Uterus (tissue), 2 donors: ENCODE results near the gene PIK3R2.

Source experiments
- POLR2A ChIP-seq, 2 donors: fragments of 450-650 bp; IDR thresholded peaks; one replicate each; pipeline ENCODE4 v1.6.1; 2016; ENCODE audit warnings: antibody characterized with exemption in 2 of 2, mild to moderate bottlenecking in 1 of 2, moderate library complexity in 1 of 2
- TF ChIP-seq, protein P1 (sequence below), 4 experiments: fragments of 200-600 bp in 2 of 4; fragments of 450-650 bp in 2 of 4; sonication (generic) in 2 of 4; IDR thresholded peaks; one replicate each; pipeline ENCODE4 v1.5.1; 2016 to 2019; ENCODE audit warnings: antibody characterized with exemption in 4 of 4, mild to moderate bottlenecking in 2 of 4, moderate library complexity in 1 of 4

DNA sequence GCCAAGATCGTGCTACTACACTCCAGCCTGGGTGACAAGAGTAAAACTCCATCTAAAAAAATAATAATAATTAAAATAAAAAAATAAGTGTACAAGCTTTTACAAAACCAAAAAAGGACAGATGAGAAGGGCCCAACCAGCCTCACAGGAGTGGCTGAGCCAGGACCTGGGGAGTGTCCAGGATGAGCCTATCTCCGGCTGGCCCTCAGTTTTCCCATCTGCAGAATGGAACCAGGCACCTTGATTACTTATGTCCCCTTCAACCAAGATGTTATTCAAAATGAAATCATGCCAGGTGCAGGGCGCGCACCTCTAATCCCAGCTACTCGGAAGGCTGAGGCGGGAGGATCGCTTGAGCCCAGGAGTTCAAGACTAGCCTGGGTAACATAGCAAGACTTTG, 11.1 kb downstream of the PIK3R2 start:
- TF ChIP-seq, protein P1, sequence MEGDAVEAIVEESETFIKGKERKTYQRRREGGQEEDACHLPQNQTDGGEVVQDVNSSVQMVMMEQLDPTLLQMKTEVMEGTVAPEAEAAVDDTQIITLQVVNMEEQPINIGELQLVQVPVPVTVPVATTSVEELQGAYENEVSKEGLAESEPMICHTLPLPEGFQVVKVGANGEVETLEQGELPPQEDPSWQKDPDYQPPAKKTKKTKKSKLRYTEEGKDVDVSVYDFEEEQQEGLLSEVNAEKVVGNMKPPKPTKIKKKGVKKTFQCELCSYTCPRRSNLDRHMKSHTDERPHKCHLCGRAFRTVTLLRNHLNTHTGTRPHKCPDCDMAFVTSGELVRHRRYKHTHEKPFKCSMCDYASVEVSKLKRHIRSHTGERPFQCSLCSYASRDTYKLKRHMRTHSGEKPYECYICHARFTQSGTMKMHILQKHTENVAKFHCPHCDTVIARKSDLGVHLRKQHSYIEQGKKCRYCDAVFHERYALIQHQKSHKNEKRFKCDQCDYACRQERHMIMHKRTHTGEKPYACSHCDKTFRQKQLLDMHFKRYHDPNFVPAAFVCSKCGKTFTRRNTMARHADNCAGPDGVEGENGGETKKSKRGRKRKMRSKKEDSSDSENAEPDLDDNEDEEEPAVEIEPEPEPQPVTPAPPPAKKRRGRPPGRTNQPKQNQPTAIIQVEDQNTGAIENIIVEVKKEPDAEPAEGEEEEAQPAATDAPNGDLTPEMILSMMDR (IDR thresholded peaks at IDR 0.05), result no peak
- TF ChIP-seq POLR2A (IDR thresholded peaks at IDR 0.05), result no peak
